Fibroblast of lung (primary cell): ENCODE results near the gene ZNF398. TPM values are rescaled to one million over a fixed set of nuclear protein-coding genes. Genes with fewer than 3 reads are reported as not detected.

Experiments used
- DNase-seq, 2 donors: peaks; one replicate each; pipeline versions ENCODE4 v3.0.0 to v3.0.0-alpha.2; 2010; ENCODE audit warnings: low read depth in 2 of 2
- H2AFZ ChIP-seq: 2 replicates; pipeline ENCODE4 v1.5.1; 2012; ENCODE audit warnings: low read length, control low read depth, inconsistent platforms
- H3K27ac ChIP-seq: 2 replicates; pipeline ENCODE4 v1.5.1; 2011; ENCODE audit warnings: low read length, control low read depth; ENCODE audit not compliant: insufficient read depth
- H3K27me3 ChIP-seq: 2 replicates; pipeline ENCODE4 v1.5.1; 2011; ENCODE audit warnings: mild to moderate bottlenecking, low read length; ENCODE audit not compliant: control insufficient read depth, insufficient read depth
- H3K36me3 ChIP-seq: 2 replicates; pipeline ENCODE4 v1.5.1; 2011; ENCODE audit warnings: low read length; ENCODE audit not compliant: control insufficient read depth, insufficient read depth
- H3K4me1 ChIP-seq: 2 replicates; pipeline ENCODE4 v1.5.1; 2011; ENCODE audit warnings: low read length; ENCODE audit not compliant: control insufficient read depth, insufficient read depth; ENCODE audit errors: extremely low read depth
- H3K4me2 ChIP-seq: 2 replicates; pipeline ENCODE4 v1.5.1; 2011; ENCODE audit warnings: low read length, control low read depth; ENCODE audit not compliant: insufficient read depth; ENCODE audit errors: extremely low read depth
- H3K4me3 ChIP-seq, 4 experiments: fragments of 200-600 bp in 1 of 4; sonication (generic) in 1 of 4; replicated peaks in 1 of 4; 2 replicates each; pipeline ENCODE4 v1.5.1; 2011 to 2016; ENCODE audit warnings: low read length in 4 of 4, low read depth in 3 of 4, mild to moderate bottlenecking in 3 of 4, control low read depth in 2 of 4, inconsistent platforms in 1 of 4, mixed read lengths in 1 of 4; ENCODE audit not compliant: insufficient read depth in 1 of 4; ENCODE audit errors: control extremely low read depth in 1 of 4
- H3K79me2 ChIP-seq: 2 replicates; pipeline ENCODE4 v1.5.1; 2012; ENCODE audit warnings: mild to moderate bottlenecking, low read length, inconsistent platforms; ENCODE audit not compliant: control insufficient read depth, insufficient read depth
- H3K9ac ChIP-seq: 2 replicates; pipeline ENCODE4 v1.5.1; 2011; ENCODE audit warnings: mild to moderate bottlenecking, low read length, control low read depth; ENCODE audit not compliant: insufficient read depth
- H3K9me3 ChIP-seq: 2 replicates; pipeline ENCODE4 v1.5.1; 2012; ENCODE audit warnings: low read depth, low read length; ENCODE audit not compliant: control insufficient read depth, insufficient read depth
- H4K20me1 ChIP-seq: 2 replicates; pipeline ENCODE4 v1.5.1; 2011; ENCODE audit warnings: low read length; ENCODE audit not compliant: control insufficient read depth, insufficient read depth; ENCODE audit errors: extremely low read depth
- CTCF ChIP-seq, 2 donors: IDR thresholded peaks in 1 of 2; conservative IDR thresholded peaks in 1 of 2; 1 replicate in 1 of 2; 2 replicates in 1 of 2; pipeline ENCODE4 v1.5.1; 2011 to 2012; ENCODE audit warnings: low read length in 2 of 2, control low read depth in 1 of 2, inconsistent platforms in 1 of 2, low read depth in 1 of 2, mild to moderate bottlenecking in 1 of 2
- EZH2 ChIP-seq: IDR thresholded peaks from 2 replicates; pipeline ENCODE4 v1.5.1; 2012; ENCODE audit warnings: low read length, control low read depth, mild to moderate bottlenecking; ENCODE audit errors: missing control alignments
- polyA plus RNA-seq, 2 donors: library from polyadenylated mRNA; depleted of rRNA in 1 of 2; stranded (reverse) in 1 of 2; unstranded in 1 of 2; fragments of >200 nt; gene quantifications; 2 replicates each; pipeline ENCODE4 v1.2.1, GENCODE V29; 2011 to 2012; ENCODE audit warnings: missing spikeins in 1 of 2
- total RNA-seq: library from RNA; depleted of rRNA; stranded (reverse); fragments of >200 nt; gene quantifications from 2 replicates; pipeline ENCODE4 v1.2.1, GENCODE V29; 2014

Gene ZNF398
- total and polyA plus RNA-seq, 2 donors (not counting 1 experiment from before 2014, with no cell fraction given): 6.7 to 7.3 TPM

DNA sequence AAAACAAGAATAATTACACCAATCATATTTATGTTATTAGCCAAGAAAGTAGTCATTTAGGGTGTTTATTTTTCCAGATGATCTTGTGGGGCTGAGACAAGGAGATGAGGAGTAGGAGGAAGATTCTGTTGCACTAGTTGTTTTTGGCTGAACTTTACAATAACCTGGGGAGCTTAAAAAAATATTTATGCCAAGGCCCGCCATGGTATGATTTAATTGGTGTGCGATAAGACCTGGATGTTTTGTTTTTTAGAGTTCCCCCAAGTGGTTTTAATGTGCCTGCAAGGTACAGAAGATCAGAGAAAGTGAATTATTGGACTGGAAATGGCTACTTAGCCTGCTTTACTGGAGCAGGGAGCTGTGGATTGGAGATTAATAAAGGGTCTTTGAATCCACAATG is 41.0 kb downstream of the ZNF398 start:
- Histone ChIP-seq H3K9ac (no peak overlapping the region), H3K4me1 (no peaks in the 10 kb centered on the region), H4K20me1 (no peaks in the 10 kb centered on the region), H3K4me3 (no peak overlapping the region), H3K9me3 (no peaks in the 10 kb centered on the region), H3K36me3 (no peaks in the 10 kb centered on the region), H3K27ac (no peak overlapping the region), H3K79me2 (no peaks in the 10 kb centered on the region), H3K4me2 (no peak overlapping the region), H3K27me3 (no peaks in the 10 kb centered on the region), H2AFZ (no peak overlapping the region)
- DNase-seq: no peak
- TF ChIP-seq CTCF (conservative IDR thresholded peaks at IDR 0.05 in 1 of 2, IDR thresholded peaks at IDR 0.05 in 1 of 2; ENCODE audit: low read depth in 1 of 2, low read length in 2 of 2): no peak
- no peak for TF ChIP-seq EZH2

DNA sequence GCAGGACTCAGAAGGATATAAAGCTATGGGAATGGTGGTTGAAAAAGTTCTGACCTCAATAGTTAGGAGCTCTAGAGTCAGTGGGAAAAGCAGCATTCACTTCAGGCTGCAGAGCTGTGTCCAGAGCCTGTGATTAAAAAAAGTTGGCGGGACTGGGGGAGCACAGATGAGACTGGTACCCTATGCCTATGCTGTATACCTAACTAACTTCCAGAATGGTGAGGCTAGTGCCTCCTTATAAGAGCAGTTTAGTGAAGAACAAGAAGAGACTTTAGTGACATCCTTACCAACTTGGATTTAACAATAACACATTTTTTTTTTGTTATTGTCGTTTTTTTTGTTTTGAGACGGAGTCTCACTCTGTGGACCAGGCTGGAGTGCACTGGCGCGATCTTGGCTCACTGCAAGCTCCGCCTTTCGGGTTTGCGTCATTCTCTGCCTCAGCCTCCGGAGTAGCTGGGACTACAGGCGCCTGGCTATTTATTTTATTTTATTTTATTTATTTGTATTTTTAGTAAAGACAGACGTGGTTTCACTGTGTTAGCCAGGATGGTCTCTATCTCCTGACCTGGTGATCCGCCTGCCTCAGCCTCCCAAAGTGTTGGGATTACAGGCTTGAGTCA is 41.5 kb downstream of the ZNF398 start:
- H3K36me3 ChIP-seq: no peaks in the 10 kb centered on the region
- H3K9me3 ChIP-seq: no peaks in the 10 kb centered on the region
- H3K79me2 ChIP-seq: no peaks in the 10 kb centered on the region
- TF ChIP-seq CTCF (conservative IDR thresholded peaks at IDR 0.05 in 1 of 2, IDR thresholded peaks at IDR 0.05 in 1 of 2; ENCODE audit: low read depth in 1 of 2, low read length in 2 of 2) (no peak), EZH2 (no peak)
- no peak overlapping the region for H3K9ac ChIP-seq
- DNase-seq: peak in 1 of 2 donors; percentile 17
- no peak overlapping the region for H3K4me2 ChIP-seq
- no peaks in the 10 kb centered on the region for H3K4me1 ChIP-seq
- no peak overlapping the region for H2AFZ ChIP-seq
- no peaks in the 10 kb centered on the region for H4K20me1 ChIP-seq
- no peaks in the 10 kb centered on the region for H3K27me3 ChIP-seq
- H3K27ac ChIP-seq: no peak overlapping the region
- no peak overlapping the region for H3K4me3 ChIP-seq

DNA sequence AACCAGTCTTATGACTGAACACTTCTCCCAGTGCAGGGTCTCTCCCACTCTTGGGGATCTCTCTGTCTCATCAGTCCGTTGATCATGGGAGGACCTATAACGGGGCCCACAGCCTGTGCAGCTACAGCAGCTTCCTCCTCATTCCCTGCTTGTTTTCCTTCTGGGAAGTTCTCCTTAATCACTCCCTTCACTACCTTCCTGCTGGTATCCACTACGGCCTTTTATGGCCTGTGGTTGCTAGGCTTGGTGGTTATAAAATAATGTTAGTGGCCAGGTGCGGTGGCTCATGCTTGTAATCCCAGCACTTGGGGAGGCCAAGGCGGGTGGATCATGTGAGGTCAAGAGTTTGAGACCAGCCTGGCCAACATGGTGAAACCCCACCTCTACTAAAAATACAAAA is 44.6 kb downstream of the ZNF398 start:
- Histone ChIP-seq H3K27me3 (no peaks in the 10 kb centered on the region), H3K9ac (no peak overlapping the region), H3K4me1 (peaks cover 4% of the 10 kb centered on the region), H3K36me3 (no peaks in the 10 kb centered on the region), H4K20me1 (no peaks in the 10 kb centered on the region), H3K27ac (no peak overlapping the region), H3K4me3 (no peak overlapping the region), H3K79me2 (peaks cover 11% of the 10 kb centered on the region), H2AFZ (no peak overlapping the region), H3K9me3 (no peaks in the 10 kb centered on the region), H3K4me2 (no peak overlapping the region)
- DNase-seq: no peak
- TF ChIP-seq EZH2: no peak
- no peak for TF ChIP-seq CTCF (conservative IDR thresholded peaks at IDR 0.05 in 1 of 2, IDR thresholded peaks at IDR 0.05 in 1 of 2; ENCODE audit: low read depth in 1 of 2, low read length in 2 of 2)
